HG03097 (cell line): ENCODE data around the gene RASA3.
"Not testable (repeated sequence)": the region's sequence is repeated elsewhere in the genome, so short reads cannot be mapped to it uniquely, and the experiment has no call there.

Experiments
- ATAC-seq: cut with Tn5 transposase; IDR thresholded peaks from one replicate; pipeline ENCODE4 v1.9.1; 2021; ENCODE audit not compliant: unreplicated experiment, low FRiP score

Gene RASA3

DNA sequence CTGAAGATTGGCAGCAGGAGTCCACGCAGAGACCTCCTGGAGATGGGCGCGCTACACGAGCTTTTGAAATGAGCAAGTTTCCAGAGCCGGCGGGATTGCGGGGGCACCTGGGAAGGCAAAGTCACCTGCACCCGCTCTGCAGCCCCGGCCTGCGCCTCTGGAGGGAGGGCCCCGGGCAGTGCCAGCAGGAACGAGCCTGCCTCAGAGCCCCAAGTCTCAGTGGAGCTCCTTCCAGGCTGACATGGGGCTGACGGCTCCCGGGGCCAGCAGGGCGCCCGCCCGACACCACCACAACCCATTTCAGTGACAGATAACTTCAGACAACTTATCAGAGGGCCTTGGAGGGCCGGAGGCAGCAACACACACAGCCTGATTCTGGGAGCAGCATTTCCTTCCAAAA is 45.0 kb downstream of the RASA3 start:
- no peak for ATAC-seq

DNA sequence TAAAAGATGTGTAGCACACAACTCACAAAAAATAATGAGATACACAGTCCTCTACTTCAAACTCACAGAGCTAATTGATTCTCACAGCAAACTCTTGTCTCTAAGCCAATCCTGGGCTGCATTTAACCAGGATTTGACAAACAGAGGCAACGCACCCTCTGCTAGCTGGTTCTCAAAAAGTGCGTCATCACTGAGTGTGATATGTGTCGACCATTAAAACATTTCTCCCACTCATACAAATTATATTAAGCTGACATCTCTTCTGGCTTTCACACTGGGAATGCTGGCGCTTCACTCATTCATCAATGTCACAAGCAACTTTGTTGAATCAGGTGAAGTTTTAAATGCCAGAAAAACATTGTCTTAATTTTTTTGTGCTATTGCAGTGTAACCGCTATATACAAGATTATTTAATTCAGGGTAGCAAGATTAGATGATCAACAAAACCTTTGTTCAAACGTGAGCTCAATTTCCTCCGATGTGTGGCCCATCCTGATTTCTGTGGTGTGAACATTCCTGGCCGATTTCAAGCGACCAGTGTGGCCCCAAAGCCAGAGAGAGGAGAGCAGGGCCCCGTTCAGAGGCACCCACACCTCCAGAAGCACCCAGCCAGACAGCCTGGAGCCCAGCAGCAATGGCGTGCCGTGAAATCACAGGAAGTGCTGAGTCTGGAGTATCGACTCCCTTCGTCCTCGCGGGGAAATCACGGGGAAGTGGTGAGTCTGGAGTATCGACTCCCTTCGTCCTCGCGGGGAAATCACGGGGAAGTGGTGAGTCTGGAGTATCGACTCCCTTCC is 49.4 kb downstream of the RASA3 start:
- no peak for ATAC-seq

DNA sequence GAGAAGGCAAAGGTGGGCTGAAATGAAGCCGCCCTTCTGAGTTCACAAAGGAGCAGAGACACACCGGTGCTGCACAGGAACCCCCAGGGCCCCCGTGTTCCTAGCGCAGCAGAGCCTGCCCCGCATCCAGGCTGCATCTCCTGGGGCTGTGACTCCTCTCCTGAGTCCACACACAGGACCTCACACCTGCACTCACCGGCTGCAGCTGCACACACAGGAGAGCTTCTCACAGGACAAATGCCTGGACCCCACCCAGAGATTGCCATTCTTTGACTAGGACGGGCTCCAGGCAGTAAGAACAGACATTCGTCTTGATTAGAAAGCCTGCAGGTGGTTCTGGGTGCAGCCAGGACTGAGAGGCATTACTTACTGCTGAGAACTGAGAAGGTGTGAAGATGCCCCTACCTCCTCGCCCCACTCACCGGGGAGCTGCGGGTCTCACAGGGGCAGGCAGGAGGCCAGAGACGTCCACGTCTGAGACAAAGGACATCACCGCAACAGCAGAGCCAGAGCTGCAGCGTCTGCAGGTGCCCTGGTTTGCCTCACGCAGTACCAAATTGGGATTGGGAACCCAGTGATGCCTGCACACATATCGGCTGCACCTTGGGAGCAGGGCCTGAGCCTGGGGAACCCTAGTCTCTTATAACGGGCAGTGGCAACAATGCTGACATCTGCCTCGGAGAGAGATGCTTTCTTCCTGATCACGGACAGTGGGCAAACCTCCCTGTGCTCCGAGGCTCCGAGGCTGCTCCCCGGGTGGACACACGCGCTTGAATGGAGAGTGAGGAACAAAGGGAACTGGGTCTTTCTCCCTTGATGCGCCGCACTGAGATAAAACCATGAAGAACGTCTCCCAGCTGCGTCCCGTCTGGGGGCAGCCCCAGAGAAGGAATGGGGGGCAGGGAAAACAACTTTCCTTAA is 50.4 kb downstream of the RASA3 start:
- no peak for ATAC-seq

DNA sequence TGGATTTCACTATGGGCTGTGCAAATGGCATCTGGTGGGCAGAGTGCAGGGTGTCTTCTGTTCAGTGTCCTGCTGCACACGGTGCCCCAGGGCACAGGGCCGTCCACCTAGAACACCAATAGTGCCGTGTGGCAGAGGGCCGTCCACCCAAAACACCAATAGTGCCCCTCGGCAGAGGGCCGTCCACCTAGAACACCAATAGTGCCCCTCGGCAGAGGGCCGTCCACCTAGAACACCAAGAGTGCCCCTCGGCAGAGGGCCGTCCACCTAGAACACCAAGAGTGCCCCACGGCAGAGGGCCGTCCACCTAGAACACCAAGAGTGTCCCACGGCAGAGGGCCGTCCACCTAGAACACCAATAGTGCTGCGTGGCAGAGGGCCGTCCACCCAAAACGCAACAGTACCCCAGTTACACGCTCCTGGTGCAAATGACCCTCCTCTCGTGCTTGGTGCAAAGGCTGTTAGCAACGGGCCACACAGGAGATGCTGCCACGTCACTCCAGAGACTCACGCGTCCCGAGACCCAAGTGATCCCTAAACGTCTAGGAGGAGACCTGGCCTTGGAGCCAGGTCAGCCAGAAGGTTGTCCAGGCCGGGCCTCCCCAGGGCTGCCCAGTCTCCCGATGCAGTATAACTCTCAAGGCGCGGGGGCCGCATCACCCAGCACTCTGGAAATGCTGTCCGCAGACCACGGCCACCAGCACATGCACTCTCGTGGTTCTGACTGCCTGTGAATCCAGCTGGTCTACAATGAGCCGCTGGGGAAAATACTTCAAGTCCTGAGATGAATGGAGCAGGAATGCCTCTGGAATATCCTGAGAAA is 51.5 kb downstream of the RASA3 start:
- ATAC-seq: no peak

DNA sequence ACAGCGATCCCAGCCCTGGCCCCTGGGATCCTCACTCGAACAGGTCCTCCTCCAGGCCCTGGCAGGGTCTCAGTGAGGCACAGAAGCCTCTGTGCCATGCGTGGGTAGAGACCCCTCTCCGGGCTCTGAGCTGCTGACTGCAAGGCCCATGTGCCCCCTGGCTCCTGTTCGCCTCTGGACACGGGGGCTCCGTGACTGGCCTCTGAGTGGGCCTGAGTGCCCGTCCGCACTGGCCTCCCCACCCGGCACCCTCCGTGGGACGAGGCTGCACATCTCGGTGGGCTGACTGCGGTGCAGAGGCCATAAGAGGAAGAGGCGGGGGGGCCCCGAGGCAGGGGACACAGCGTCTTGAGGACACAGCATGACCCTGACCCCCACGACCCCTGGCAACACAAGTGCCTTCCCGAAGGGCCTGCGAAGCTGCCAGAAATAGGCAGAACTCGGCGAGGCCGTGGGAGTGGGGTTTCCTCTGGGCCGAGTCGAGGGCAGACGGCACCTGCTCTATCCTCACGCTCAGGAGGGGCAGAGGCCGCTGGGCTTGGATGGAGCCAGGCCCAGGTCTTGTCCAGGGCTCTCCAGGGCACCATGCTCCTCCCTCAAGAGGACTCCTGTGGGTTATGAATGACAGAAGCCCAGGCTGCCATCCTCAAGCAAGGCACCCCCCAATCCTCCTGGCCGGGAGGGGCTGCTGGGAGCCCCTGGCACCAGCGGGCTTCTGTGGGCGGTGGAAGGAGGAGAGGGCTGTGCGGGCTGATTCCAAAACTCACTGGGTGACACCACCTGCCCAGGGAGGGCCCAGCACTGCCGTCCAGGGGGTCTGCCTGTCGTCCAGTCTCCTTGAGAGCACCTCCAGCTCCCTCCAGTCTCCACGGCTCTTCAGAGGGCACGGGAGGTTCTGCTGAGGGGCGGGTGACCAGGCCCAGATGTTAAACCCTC is 52.6 kb downstream of the RASA3 start:
- no peak for ATAC-seq

DNA sequence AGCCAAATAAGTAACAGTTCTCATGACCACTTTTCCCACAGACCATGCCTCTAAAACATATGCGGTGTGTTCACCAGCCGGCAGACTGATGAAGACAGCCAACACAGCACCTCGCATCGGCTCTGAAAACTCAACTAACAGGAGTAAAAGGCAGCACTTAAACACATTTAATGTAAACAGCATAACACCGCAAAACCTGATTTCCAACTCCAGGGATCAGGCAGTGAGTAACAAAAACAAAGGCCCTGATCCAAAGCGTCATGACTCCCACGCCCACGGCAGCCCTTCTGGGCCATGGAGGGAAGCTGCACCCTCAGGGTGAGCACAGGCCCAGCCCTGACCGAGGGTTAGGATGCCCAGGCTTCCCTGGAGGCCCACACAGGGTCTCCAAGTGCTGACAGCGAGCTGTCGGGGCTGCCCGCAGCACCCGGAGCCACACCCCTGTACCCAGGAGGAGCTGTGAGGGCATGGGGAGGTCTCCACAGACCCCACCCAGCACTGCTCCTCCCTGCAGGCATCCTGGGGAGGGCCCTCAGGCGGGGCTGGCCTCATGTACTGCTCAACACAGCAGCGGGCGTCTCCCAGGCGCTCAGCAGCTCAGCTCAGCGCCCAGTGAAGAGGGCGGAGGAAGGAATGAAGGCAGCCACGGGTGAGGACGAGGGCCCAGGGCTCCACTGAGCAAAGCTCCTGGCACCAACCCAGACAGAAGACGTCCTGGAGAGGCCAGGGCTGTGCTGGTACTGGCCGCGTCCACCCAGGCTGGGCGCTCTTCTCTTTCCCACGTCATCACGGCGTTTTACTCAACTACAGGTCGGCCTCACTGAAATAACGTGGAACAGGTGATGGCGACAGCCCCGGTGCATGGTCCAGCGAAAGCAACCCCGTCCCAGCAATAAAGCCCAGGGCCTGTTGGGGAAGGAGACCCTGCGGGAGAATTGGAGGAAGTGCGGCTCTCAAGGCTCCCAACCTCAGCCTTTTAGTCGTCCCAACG is 53.7 kb downstream of the RASA3 start:
- no peak for ATAC-seq

DNA sequence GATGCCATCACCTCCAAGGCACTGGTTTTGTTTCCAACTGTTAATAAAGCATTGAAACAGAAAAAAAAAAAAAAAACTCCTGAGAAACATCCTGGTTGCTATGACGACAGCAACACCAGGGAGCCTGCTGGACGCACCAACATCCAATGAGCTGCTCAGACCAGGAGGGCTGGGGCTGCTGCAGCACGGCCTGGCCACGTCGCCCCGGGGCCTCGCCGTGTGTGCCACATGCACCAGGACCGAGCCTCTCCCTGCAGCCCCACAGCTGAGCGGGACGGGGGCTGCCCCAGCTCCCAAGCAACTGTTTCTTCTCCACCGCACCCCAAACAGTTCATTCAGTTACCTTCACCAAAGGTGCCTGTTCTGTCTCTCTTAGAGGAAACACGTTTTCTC is 54.5 kb downstream of the RASA3 start:
- no peak for ATAC-seq

DNA sequence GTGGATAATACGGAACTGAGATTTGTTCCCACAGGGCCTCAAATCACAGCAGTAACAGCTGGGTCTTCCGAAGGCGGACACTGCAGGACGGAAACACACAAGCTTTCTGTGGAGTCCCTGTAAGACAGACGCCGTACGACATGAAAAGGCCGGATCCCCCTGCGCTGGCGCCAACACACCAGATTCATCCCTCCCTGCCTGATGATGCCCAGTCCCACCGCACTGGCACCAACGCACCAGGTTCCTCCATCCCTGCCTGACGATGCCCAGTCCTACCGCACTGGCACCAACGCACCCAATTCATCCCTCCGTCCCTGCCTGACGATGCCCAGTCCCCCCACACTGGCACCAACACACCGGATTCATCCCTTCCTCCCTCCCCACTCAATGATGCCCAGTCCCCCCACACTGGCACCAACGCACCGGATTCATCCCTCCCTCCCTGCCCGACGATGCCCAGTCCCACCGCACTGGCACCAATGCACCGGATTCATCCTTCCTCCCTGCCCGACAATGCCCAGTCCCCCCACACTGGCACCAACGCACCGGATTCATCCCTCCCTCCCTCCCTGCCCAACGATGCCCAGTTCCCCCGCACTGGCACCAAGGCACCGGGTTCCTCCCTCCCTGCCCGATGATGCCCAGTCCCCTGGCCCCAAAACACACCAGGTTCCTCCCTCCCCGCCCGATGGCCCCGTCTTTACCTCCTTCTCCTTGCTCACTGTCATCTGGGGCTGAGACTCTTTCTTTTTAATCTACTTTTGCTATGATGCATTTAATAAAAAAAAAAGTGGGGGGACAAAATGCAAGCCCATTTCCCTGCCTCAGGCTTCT is 55.1 kb downstream of the RASA3 start:
- no peak for ATAC-seq

DNA sequence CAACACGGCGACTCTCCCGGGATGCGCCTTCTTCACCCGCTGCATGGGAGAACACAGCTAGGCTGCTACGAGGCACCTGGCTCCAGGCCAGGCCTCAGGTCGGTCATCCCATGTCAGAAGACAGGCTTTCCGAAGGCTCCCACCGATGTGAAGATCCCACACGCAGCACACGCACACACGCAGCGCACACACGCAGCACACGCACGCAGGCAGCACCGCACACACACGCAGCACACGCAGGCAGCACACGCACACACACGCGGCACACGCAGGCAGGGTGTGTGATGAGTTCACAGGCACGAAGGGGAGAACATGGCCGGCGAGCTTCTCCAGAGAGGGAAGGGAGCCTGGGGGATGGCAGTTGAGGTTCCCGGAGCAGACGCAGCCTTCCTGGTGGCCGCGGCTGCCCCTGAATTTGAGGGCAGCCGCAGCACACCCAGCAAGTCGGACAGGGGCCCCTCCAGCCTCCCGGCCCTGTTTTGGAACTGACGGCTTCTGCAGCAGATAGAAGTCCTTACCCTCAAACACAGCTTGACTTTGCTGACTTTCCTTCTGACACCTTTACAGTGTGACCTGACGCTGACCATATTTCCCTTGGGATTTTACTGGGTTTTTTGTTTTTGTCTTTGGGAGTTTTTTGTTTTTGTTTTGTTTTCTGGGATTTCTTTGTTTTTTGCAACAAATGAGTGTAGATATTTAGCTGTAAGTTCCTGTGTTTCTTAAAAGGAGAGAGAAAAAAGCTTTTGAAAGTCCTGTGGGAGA is 55.9 kb downstream of the RASA3 start:
- ATAC-seq: no peak

DNA sequence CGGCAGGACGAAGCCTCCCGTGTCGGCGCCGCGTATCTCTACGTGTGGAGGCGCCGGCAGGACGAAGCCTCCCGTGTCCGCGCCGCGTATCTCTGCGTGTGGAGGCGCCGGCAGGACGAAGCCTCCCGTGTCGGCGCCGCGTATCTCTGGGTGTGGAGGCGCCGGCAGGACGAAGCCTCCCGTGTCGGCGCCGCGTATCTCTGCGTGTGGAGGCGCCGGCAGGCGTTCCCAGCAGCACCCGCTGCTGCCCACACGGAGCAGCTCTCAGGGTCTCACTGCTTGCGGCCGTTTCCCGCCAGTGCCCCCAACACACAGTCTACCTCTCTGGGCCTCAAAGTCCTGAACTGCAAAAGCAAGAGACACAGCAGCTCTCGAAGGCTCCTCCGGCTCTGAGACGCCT is 56.6 kb downstream of the RASA3 start:
- ATAC-seq: not testable (repeated sequence)

DNA sequence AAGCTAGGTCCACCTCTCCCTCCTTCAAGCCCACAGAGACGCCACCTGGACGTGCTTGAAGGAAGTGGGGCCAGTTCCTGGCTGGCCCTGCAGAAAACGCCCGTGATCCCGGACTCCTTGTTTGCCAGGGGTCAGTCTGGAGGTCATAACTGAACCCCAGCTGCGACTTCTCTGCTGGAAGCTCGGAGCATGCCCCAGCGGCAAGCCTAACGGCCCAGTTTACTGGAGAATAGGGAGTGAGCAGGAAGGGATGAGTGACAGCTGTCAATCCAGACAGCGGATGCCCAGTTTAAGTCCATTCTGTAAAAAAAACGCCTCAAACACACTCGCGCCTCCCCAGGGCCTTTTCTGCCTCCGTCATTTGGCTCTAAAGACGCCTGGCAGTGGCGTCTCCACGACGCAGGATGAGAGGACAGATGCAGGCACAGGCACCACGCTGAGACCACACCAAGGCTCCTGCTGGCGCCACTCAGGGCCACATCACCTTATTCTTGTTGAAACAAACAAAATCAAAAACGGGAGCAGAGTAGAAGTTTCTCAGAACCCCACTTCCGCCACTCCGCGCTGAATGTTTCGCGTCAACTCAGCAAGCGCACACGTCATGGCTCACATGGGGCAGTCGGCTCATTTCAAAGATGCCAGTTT is 57.6 kb downstream of the RASA3 start:
- ATAC-seq: no peak

DNA sequence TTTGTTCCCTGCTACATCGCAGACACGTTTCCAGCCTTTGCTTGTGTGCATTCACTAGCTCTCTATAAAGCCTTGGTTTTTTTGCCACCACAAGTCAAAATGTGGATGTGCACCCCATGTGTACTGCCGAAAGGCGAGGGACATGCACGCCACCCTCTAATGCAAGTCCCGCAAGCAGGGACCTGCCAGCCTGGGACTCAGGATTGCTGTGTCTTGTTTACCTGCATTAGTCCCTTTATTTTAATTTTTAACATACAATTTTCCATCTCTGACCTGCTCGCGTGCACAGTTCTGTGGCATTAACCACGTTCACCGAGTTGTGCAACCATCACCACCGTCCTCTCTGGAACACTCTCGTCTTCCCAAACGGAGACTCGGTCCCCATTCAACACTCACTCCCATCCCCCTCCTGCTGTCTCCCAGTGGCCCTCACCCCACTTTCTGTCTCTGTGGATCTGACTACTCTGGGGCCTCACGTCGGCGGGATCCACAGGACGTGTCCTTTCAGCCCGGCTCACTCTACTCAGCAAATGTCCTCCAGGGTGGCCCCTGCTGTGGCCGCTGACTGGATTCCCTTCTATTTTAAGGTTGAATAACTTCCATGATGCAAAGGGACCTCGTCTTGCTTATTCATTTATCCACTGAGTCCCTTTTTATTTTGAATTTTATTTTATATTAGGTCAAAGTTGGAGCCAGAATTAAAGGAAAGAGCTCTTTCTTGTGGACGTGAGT is 58.4 kb downstream of the RASA3 start:
- no peak for ATAC-seq

DNA sequence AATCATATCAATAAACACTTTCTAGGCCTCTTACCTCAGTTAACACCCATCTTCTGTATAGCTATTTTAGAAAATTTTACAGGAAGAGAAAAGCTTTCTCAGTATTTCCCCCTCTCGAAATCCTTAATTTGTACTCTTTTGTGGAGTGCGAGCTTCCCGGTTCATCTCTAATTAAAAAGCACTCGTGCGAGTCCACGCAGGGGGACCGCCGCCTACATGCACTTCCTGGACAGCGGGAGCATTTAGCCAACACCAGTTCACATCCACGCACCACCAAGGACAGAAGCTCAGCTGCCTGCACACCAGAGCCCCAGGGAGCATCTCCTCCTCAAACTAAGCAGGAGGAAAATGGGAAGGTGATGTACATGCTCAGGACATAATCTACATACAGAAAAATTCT is 60.0 kb downstream of the RASA3 start:
- ATAC-seq: no peak

DNA sequence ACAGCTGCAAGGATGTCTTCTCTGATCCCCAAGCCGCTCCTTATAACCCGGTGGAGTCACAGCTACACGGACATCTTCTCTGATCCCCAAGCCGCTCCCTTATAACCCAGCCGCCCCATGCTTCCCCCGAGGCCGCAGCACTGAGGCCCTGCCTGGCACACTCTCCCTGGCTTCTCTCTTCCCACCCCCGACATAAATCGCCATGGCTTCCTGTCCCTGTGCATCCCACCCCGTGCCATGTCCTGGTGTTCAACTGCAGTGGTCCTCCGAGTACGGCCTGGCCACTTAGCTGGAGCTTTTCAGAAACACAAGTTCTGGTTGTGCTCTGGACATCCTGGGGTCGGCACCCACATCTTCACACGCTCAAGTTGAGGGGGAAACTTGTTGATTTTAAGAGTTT is 60.4 kb downstream of the RASA3 start:
- ATAC-seq: no peak

DNA sequence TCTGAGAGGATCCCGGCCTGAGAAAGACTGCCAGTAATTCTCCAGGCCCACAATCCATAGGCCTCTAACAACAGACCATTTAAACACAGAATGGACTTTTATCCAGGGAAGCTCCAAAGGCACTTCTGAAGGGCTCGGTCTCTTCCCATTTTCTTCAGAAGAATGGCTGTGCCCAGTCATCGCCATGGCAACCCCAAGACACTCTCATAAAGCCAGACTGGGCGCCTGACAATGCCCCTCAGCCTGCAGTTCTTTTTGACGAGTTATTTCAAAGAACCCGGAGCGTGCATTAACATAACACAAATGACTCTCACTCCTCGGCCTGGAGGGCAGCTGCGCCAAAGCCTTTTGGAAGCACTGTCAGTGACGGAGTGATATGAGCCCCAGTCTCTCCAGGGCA is 61.0 kb downstream of the RASA3 start:
- ATAC-seq: no peak
